ENCODE measurements around the gene PIGK. TPM values are rescaled to one million over a fixed set of nuclear protein-coding genes. Genes with fewer than 3 reads are reported as not detected.

PIGK gene
- total RNA-seq: 14.9 and 16.4 TPM in 2 replicates
- 28.5 TPM for total RNA-seq (2013)
- 3.1 and 3.5 TPM in 2 replicates for polyA plus RNA-seq
- 5.7 and 5.9 TPM in 2 replicates for polyA minus RNA-seq

DNA sequence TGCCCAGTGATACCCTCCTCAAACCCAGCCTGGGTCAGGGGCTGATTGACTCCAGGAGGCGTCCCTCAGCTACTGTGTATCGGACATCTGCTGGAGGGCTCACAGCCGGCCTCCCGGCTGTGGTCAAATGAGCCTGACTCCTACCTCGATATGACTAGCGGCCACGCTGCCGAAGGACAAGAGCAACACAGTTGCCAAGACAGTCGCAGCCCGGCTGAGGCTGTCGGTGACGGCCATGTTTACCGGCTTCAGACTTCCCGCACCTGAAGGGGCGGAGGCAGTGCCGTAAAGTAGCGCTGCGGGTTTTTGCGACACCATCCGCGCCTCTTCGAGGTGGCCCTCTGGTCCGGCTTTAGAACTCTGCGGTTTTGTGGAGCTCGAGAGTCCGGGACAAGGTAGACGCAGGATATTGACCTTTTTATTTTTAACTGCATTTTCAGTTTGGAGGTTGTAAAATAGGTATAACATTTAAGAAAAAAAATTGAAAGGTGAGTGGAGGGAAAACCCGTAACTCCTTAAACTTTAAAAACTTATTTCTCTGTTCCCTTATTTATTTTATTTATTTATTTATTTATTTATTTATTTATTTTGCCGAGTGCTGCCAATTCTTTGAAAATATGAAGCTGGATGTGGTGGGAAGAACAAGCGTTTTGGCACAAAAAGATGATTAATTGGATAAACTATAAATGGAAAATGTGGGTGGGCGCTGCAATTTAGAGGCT, at the start of gene PIGK:
TSS of gene PIGK (minus strand) at position 265 of the 722 bp plus-strand sequence. CDS start at position 237, 28 bp downstream.
- H3K36me3 ChIP-seq (replicated peaks in 1 of 2; ENCODE audit: control extremely low read depth in 1 of 2, control insufficient read depth in 1 of 2, extremely low read depth in 1 of 2, insufficient read depth in 2 of 2, low read length in 1 of 2): no peaks in the 10 kb centered on the region
- H2AFZ ChIP-seq (ENCODE audit: insufficient read depth, low read depth, low read length, poor library complexity, severe bottlenecking): peak within 1 kb of the TSS; percentile 100
- intact Hi-C loops (cut with micrococcal nuclease): loop anchor here (2.0 to 5.0 kb wide), 4 partner anchors 463 to 1495 kb away; partner anchors contain the start of genes ACADM, FUBP1, USP33 and ZZZ3
- ChIA-PET CTCF (interaction anchor here (0.6 kb wide), 1 partner anchor 1139 kb away, joined by 3 read pairs; no protein-coding TSS in a partner anchor), POLR2A (no interaction called here)
- peak; percentile 89 for DNase-seq
- under 1% methylated on average over 27 of the region's 31 CpGs for WGBS (ENCODE audit: insufficient coverage)
- no peaks in the 10 kb centered on the region for H3K27me3 Mint-ChIP-seq
- H4K20me1 ChIP-seq (ENCODE audit: control insufficient read depth, insufficient read depth, low read length, poor library complexity, severe bottlenecking): no peaks in the 10 kb centered on the region
- TF ChIP-seq EZH2 (IDR thresholded peaks at IDR 0.05; ENCODE audit: borderline replicate concordance, insufficient read depth, low read depth, low read length, poor library complexity, severe bottlenecking): no peak
- no peak for TF ChIP-seq CTCF (IDR thresholded peaks at IDR 0.05)
- no peaks in the 10 kb centered on the region for H3K79me2 ChIP-seq (ENCODE audit: control insufficient read depth, insufficient read depth, low read length)
- H3K27ac Mint-ChIP-seq: peak within 1 kb of the TSS; percentile 91
- H3K4me1 ChIP-seq (ENCODE audit: control insufficient read depth in 2 of 2, insufficient read depth in 2 of 2, low read length in 2 of 2): peaks cover 9 to 11% of the 10 kb centered on the region in 2 donors
- H3K27me3 ChIP-seq (replicated peaks in 1 of 4; ENCODE audit: control extremely low read depth in 1 of 4, control insufficient read depth in 3 of 4, insufficient read depth in 4 of 4, low read length in 3 of 4): no peaks in the 10 kb centered on the region
- peak; percentile 96 for ATAC-seq (ENCODE audit: low read depth)
- peak within 1 kb of the TSS; percentile 85 to 94 (median 93) for H3K4me3 ChIP-seq (ENCODE audit: control extremely low read depth in 1 of 5, extremely low read depth in 1 of 5, insufficient read depth in 1 of 5, low read depth in 2 of 5, low read length in 4 of 5)
- peak within 1 kb of the TSS; percentile 96 for H3K4me3 Mint-ChIP-seq
- peaks cover 0 to 3% (median 1%) of the 10 kb centered on the region in 3 donors for H3K9me3 ChIP-seq (ENCODE audit: control extremely low read depth in 1 of 3, control insufficient read depth in 2 of 3, insufficient read depth in 1 of 3, low read length in 2 of 3)
- peak within 1 kb of the TSS; percentile 86 for H3K4me2 ChIP-seq (replicated peaks; ENCODE audit: low read depth, low read length, poor library complexity, severe bottlenecking)
- H3K9ac ChIP-seq (ENCODE audit: low read length): peak within 1 kb of the TSS; percentile 93
- peak within 1 kb of the TSS; percentile 71 to 83 for H3K27ac ChIP-seq (ENCODE audit: low read length in 2 of 2)
- no peaks in the 10 kb centered on the region for H3K9me3 Mint-ChIP-seq (ENCODE audit: insufficient read depth)
- peaks cover 26% of the 10 kb centered on the region for H3K4me1 Mint-ChIP-seq

- no peaks in the 10 kb centered on the region for H3K79me2 ChIP-seq (ENCODE audit: control insufficient read depth, insufficient read depth, low read length)
- TF ChIP-seq CTCF (IDR thresholded peaks at IDR 0.05) (no peak), EZH2 (IDR thresholded peaks at IDR 0.05; ENCODE audit: borderline replicate concordance, insufficient read depth, low read depth, low read length, poor library complexity, severe bottlenecking) (no peak)
- Mint-ChIP-seq H3K4me3 (no peak overlapping the region), H3K27me3 (peaks cover 12% of the 10 kb centered on the region), H3K4me1 (no peaks in the 10 kb centered on the region), H3K9me3 (ENCODE audit: insufficient read depth) (no peaks in the 10 kb centered on the region), H3K27ac (no peak overlapping the region)
- ATAC-seq (ENCODE audit: low read depth) (no peak), DNase-seq (no peak)
- no peaks in the 10 kb centered on the region for H3K36me3 ChIP-seq (replicated peaks in 1 of 2; ENCODE audit: control extremely low read depth in 1 of 2, control insufficient read depth in 1 of 2, extremely low read depth in 1 of 2, insufficient read depth in 2 of 2, low read length in 1 of 2)
- ChIA-PET CTCF (no interaction called here), POLR2A (no interaction called here)
- H3K9ac ChIP-seq (ENCODE audit: low read length): no peak overlapping the region
- H4K20me1 ChIP-seq (ENCODE audit: control insufficient read depth, insufficient read depth, low read length, poor library complexity, severe bottlenecking): no peaks in the 10 kb centered on the region
- no peak overlapping the region for H2AFZ ChIP-seq (ENCODE audit: insufficient read depth, low read depth, low read length, poor library complexity, severe bottlenecking)
- H3K4me2 ChIP-seq (replicated peaks; ENCODE audit: low read depth, low read length, poor library complexity, severe bottlenecking): no peak overlapping the region
- peaks cover 0 to 5% (median 0%) of the 10 kb centered on the region in 4 experiments for H3K27me3 ChIP-seq (replicated peaks in 1 of 4; ENCODE audit: control extremely low read depth in 1 of 4, control insufficient read depth in 3 of 4, insufficient read depth in 4 of 4, low read length in 3 of 4)
- intact Hi-C loops (cut with micrococcal nuclease): no loop called here
- no peaks in the 10 kb centered on the region for H3K4me1 ChIP-seq (ENCODE audit: control insufficient read depth in 2 of 2, insufficient read depth in 2 of 2, low read length in 2 of 2)
- WGBS (ENCODE audit: insufficient coverage): 80% methylated on average over 1 of the region's 1 CpG
- no peaks in the 10 kb centered on the region for H3K9me3 ChIP-seq (ENCODE audit: control extremely low read depth in 1 of 3, control insufficient read depth in 2 of 3, insufficient read depth in 1 of 3, low read length in 2 of 3)
- H3K27ac ChIP-seq (ENCODE audit: low read length in 2 of 2): no peak overlapping the region
- H3K4me3 ChIP-seq (ENCODE audit: control extremely low read depth in 1 of 5, extremely low read depth in 1 of 5, insufficient read depth in 1 of 5, low read depth in 2 of 5, low read length in 4 of 5): no peak overlapping the region
These were observed 47.8 kb upstream of the PIGK start for GRCh38 chr1:77267035-77267434.

Measured in B cell (primary cell).